SK-N-SH (cell line): ENCODE data around the gene WASF3. TPM values are rescaled to one million over a fixed set of nuclear protein-coding genes. Genes with fewer than 3 reads are reported as not detected.

Experiments
- CTCF ChIA-PET: fragments of 300-600, 350-600 bp; formaldehyde crosslinking; extraction: SDS; loops from one replicate; lab custom pipeline; 2021; lab: Yijun Ruan, JAX
- POLR2A ChIA-PET: fragments of 350-600 bp; sonication (Branson Sonifier 250); formaldehyde crosslinking; extraction: SDS; loops from one replicate; lab custom pipeline; 2020; ENCODE audit warnings: antibody characterized with exemption, inconsistent platforms; lab: Yijun Ruan, JAX
- DNase-seq: peaks from one replicate; pipeline ENCODE4 v3.0.0; 2012
- H2AFZ ChIP-seq: fragments of 200-600 bp; sonication (generic); 2 replicates; pipeline ENCODE4 v1.8.1; 2016; ENCODE audit warnings: antibody characterized with exemption, mild to moderate bottlenecking, low read depth
- H3F3A ChIP-seq: fragments of 200-600 bp; sonication (generic); replicated peaks from 2 replicates; pipeline ENCODE3; 2016; ENCODE audit warnings: antibody characterized with exemption, mild to moderate bottlenecking; ENCODE audit not compliant: insufficient read depth
- H3K27ac ChIP-seq, 2 experiments: fragments of 200-500 bp in 1 of 2; fragments of 200-600 bp in 1 of 2; sonication (Bioruptor generic) in 1 of 2; sonication (generic), shearing (Covaris generic) in 1 of 2; 2 replicates each; pipeline versions ENCODE4 v1.5.1 to v1.6.1; 2014 to 2016; ENCODE audit warnings: low read depth in 2 of 2, inconsistent platforms in 1 of 2, low read length in 1 of 2, mild to moderate bottlenecking in 1 of 2, mixed read lengths in 1 of 2
- H3K27me3 ChIP-seq: fragments of 200-600 bp; sonication (generic), shearing (Covaris generic); 2 replicates; pipeline ENCODE4 v1.6.1; 2016; ENCODE audit warnings: mixed run types; ENCODE audit not compliant: insufficient read depth
- H3K36me3 ChIP-seq, 2 experiments: fragments of 200-500 bp in 1 of 2; fragments of 200-600 bp in 1 of 2; sonication (Bioruptor generic) in 1 of 2; sonication (generic) in 1 of 2; replicated peaks in 1 of 2; 2 replicates each; pipeline versions ENCODE3 to v1.5.1; 2014 to 2016; ENCODE audit warnings: low read length in 1 of 2, mild to moderate bottlenecking in 1 of 2; ENCODE audit not compliant: insufficient read depth in 2 of 2, control insufficient read depth in 1 of 2
- H3K4me1 ChIP-seq, 2 experiments: fragments of 200-500 bp in 1 of 2; fragments of 200-600 bp in 1 of 2; sonication (Bioruptor generic) in 1 of 2; sonication (generic), shearing (Covaris generic) in 1 of 2; 2 replicates each; pipeline versions ENCODE4 v1.5.1 to v1.6.1; 2014 to 2016; ENCODE audit warnings: low read depth in 1 of 2, low read length in 1 of 2, mixed run types in 1 of 2; ENCODE audit not compliant: insufficient read depth in 2 of 2, control insufficient read depth in 1 of 2
- H3K4me2 ChIP-seq: fragments of 200-600 bp; sonication (generic), shearing (Covaris generic); 2 replicates; pipeline ENCODE4 v1.6.1; 2017; ENCODE audit warnings: mixed run types
- H3K4me3 ChIP-seq, 2 experiments: fragments of 200-500 bp in 1 of 2; fragments of 200-600 bp in 1 of 2; sonication (Bioruptor generic) in 1 of 2; sonication (generic), shearing (Covaris generic) in 1 of 2; 2 replicates each; pipeline versions ENCODE4 v1.5.1 to v1.8.1; 2014 to 2016; ENCODE audit warnings: low read depth in 2 of 2, inconsistent platforms in 1 of 2, low read length in 1 of 2, mild to moderate bottlenecking in 1 of 2, mixed read lengths in 1 of 2, moderate library complexity in 1 of 2
- H3K79me2 ChIP-seq: fragments of 200-600 bp; sonication (generic); 2 replicates; pipeline ENCODE4 v1.8.1; 2017; ENCODE audit warnings: mild to moderate bottlenecking; ENCODE audit not compliant: insufficient read depth
- H3K9ac ChIP-seq: fragments of 200-600 bp; sonication (generic); 2 replicates; pipeline ENCODE4 v1.6.1; 2017; ENCODE audit warnings: mixed run types
- H3K9me2 ChIP-seq: fragments of 200-600 bp; sonication (generic); 2 replicates; pipeline ENCODE4 v1.6.1; 2017; ENCODE audit warnings: mixed run types
- H3K9me3 ChIP-seq: fragments of 200-600 bp; sonication (generic); 2 replicates; pipeline ENCODE4 v1.6.1; 2017; ENCODE audit warnings: mixed run types, mild to moderate bottlenecking, moderate library complexity
- H4K20me1 ChIP-seq: fragments of 200-600 bp; sonication (generic); 2 replicates; pipeline ENCODE4 v1.6.1; 2017; ENCODE audit warnings: mild to moderate bottlenecking, mixed run types; ENCODE audit not compliant: insufficient read depth
- CHD2 ChIP-seq: fragments of 150-350 bp; IDR thresholded peaks from 2 replicates; pipeline ENCODE4 v1.6.1; 2018; ENCODE audit warnings: low read length; ENCODE audit not compliant: partially characterized antibody
- ELF1 ChIP-seq: IDR thresholded peaks from 2 replicates; pipeline ENCODE4 v1.4.0; 2012
- FOXJ3 ChIP-seq: sonication (generic); formaldehyde crosslinking; IDR thresholded peaks from 2 replicates; pipeline ENCODE4 v1.5.1; 2020; ENCODE audit warnings: mild to moderate bottlenecking, missing genetic modification reagents
- GABPA ChIP-seq: IDR thresholded peaks from 2 replicates; pipeline ENCODE4 v1.4.0; 2012; ENCODE audit warnings: low read depth, mild to moderate bottlenecking
- MEF2A ChIP-seq: IDR thresholded peaks from 2 replicates; pipeline ENCODE4 v1.4.0; 2012; ENCODE audit warnings: low read depth, borderline replicate concordance
- MXI1 ChIP-seq: IDR thresholded peaks from 2 replicates; pipeline ENCODE4 v1.6.1; 2012; ENCODE audit warnings: mild to moderate bottlenecking, low read depth, low read length, improper control_type of control experiment
- NFIC ChIP-seq: IDR thresholded peaks from 2 replicates; pipeline ENCODE4 v1.4.0; 2012; ENCODE audit warnings: borderline replicate concordance
- NRF1 ChIP-seq: IDR thresholded peaks from 2 replicates; pipeline ENCODE4 v1.6.1; 2012; ENCODE audit warnings: low read depth, mild to moderate bottlenecking, low read length
- RAD21 ChIP-seq: IDR thresholded peaks from 2 replicates; pipeline ENCODE4 v1.6.1; 2012; ENCODE audit warnings: mild to moderate bottlenecking, low read length
- RFX5 ChIP-seq: IDR thresholded peaks from 2 replicates; pipeline ENCODE4 v1.6.1; 2012; ENCODE audit warnings: mild to moderate bottlenecking, improper control_type of control experiment, low read length
- RXRA ChIP-seq: IDR thresholded peaks from 2 replicates; pipeline ENCODE4 v1.4.0; 2012; ENCODE audit warnings: low read depth, mild to moderate bottlenecking, borderline replicate concordance
- SIN3A ChIP-seq: IDR thresholded peaks from 2 replicates; pipeline ENCODE4 v1.6.1; 2012; ENCODE audit warnings: low read depth, mild to moderate bottlenecking, low read length, moderate library complexity, borderline replicate concordance
- SMC3 ChIP-seq: IDR thresholded peaks from 2 replicates; pipeline ENCODE4 v1.6.1; 2012; ENCODE audit warnings: low read depth, low read length, improper control_type of control experiment
- TAF1 ChIP-seq: IDR thresholded peaks from 2 replicates; pipeline ENCODE4 v1.6.1; 2012; ENCODE audit warnings: low read depth, mild to moderate bottlenecking, low read length, moderate library complexity, borderline replicate concordance
- TCF12 ChIP-seq: IDR thresholded peaks from 2 replicates; pipeline ENCODE4 v1.4.0; 2012
- YY1 ChIP-seq: IDR thresholded peaks from 2 replicates; pipeline ENCODE4 v1.4.0; 2012; ENCODE audit warnings: low read depth, mild to moderate bottlenecking
- WGBS: methylation state at CpG from one replicate; pipeline ENCODE4 v1.1.6; 2017; ENCODE audit warnings: low lambda C conversion rate; 5-methylcytosine and 5-hydroxymethylcytosine counted together
- polyA plus RNA-seq, 3 experiments: library from polyadenylated mRNA; depleted of rRNA; stranded (reverse); fragments of >200 nt; gene quantifications; 2 replicates each; pipeline ENCODE4 v1.2.3, GENCODE V29; 2012
- TF ChIP-seq, protein P1 (sequence below): IDR thresholded peaks from 2 replicates; pipeline ENCODE4 v1.6.1; 2012; ENCODE audit warnings: mild to moderate bottlenecking, low read depth, low read length, moderate library complexity
- TF ChIP-seq, protein P2 (sequence below): fragments of 150-350 bp; IDR thresholded peaks from 2 replicates; pipeline ENCODE4 v1.6.1; 2016; ENCODE audit warnings: mild to moderate bottlenecking, low read depth, low read length
- TF ChIP-seq, protein P3 (sequence below): IDR thresholded peaks from 2 replicates; pipeline ENCODE4 v1.4.0; 2012; ENCODE audit warnings: low read depth, borderline replicate concordance
- TF ChIP-seq, protein P4 (sequence below): IDR thresholded peaks from 2 replicates; pipeline ENCODE4 v1.4.0; 2012; ENCODE audit warnings: low read depth, borderline replicate concordance
- TF ChIP-seq, protein P5 (sequence below): IDR thresholded peaks from 2 replicates; pipeline ENCODE4 v1.4.0; 2012; ENCODE audit warnings: low read depth
- TF ChIP-seq, protein P6 (sequence below): IDR thresholded peaks from 2 replicates; pipeline ENCODE4; 2012
- TF ChIP-seq, protein P7 (sequence below): fragments of 150-350 bp; IDR thresholded peaks from 2 replicates; pipeline ENCODE4 v1.6.1; 2017; ENCODE audit warnings: antibody characterized with exemption, low read length, low read depth, borderline replicate concordance

Gene WASF3
- polyA plus RNA-seq, 1 of the 3 experiments (the other 2 are of a cell fraction) = 10.4 TPM

DNA sequence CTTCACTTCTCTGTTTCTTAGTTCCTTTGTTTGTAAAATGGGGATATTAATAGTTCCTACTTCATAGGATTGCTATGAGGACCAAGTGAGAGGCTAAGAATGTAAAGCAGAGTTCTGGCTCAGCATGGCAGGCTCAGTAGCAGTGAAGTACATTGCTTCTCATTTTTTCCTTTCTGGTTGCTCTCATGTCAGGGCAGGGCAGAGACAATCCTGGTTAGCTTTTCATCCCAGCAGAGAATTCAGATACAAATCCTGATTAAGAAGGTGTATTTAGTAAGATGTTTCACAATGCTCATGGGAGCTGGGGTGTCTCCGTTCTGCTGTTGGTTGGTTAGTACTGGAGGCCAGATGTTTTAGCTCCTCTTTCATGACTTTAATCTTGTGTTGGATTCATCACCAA is 42.9 kb downstream of the WASF3 start (continued):
- TF ChIP-seq NFIC = no peak
- TF ChIP-seq, all 33 proteins: peak for 0

DNA sequence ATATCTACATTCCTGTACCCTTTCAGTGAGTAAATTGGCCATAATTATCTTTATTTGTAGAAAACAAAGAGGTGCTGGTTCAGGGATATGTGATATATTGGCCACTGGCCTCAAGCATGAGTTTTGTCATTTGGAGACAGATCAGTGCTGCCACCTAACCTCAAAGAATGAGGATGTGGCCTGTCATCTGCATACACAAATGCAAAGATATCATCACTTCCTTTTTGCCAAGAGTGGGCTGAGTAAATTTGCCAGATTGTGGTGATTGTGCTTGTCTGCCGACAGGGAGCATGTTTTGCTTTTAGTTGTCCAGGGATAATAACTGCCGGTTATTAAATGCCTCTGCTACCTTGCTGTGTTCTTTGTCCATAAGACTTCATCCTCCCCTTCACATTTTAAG is 44.2 kb downstream of the WASF3 start:
- no peak overlapping the region for H2AFZ ChIP-seq
- H3K9ac ChIP-seq = no peak overlapping the region
- ChIA-PET POLR2A (no interaction called here), CTCF (interaction anchor here (0.7 to 3.8 kb wide), 8 partner anchors 11 to 416 kb away, joined by 3 to 10 read pairs (median 4); no protein-coding TSS in a partner anchor)
- 0 out of 2 replicates have a peak, but pooled peaks cover 2% of the 10 kb centered on the region for H3K9me3 ChIP-seq
- peaks cover 12 to 32% of the 10 kb centered on the region in 2 experiments; a peak in 3 of 4 replicates for H3K4me1 ChIP-seq
- peaks cover 15% of the 10 kb centered on the region for H4K20me1 ChIP-seq
- H3F3A ChIP-seq = peaks cover 9% of the 10 kb centered on the region
- no peaks in the 10 kb centered on the region for H3K36me3 ChIP-seq
- H3K9me2 ChIP-seq = no peaks in the 10 kb centered on the region
- no peak overlapping the region for H3K4me3 ChIP-seq
- H3K79me2 ChIP-seq = peaks cover 85% of the 10 kb centered on the region
- 9% methylated on average over 2 of the region's 2 CpGs for WGBS
- H3K4me2 ChIP-seq = peak overlapping the region; percentile 38; the same call in 1 of the 2 replicates
- peak; percentile 53 for DNase-seq
- H3K27me3 ChIP-seq = no peaks in the 10 kb centered on the region
- H3K27ac ChIP-seq = peak overlapping the region; percentile 10 to 74; a peak in 3 of 4 replicates
- TF ChIP-seq SMC3 (0 out of 2 replicates have a peak, but pooled peaks have one; percentile 18), TCF12 (peak; percentile 85), RFX5 (no peak), GABPA (0 out of 2 replicates have a peak, but pooled peaks have one; percentile 21), MEF2A (no peak), MXI1 (peak; percentile 61; the same call in 1 of the 2 replicates), NRF1 (no peak), RXRA (no peak), YY1 (no peak), FOXJ3 (CRISPR knock-in tag) (no peak), CHD2 (peak; percentile 66), TAF1 (no peak), ELF1 (peak; percentile 50; the same call in 1 of the 2 replicates), SIN3A (no peak), RAD21 (peak; percentile 61)
- TF ChIP-seq, protein P1, sequence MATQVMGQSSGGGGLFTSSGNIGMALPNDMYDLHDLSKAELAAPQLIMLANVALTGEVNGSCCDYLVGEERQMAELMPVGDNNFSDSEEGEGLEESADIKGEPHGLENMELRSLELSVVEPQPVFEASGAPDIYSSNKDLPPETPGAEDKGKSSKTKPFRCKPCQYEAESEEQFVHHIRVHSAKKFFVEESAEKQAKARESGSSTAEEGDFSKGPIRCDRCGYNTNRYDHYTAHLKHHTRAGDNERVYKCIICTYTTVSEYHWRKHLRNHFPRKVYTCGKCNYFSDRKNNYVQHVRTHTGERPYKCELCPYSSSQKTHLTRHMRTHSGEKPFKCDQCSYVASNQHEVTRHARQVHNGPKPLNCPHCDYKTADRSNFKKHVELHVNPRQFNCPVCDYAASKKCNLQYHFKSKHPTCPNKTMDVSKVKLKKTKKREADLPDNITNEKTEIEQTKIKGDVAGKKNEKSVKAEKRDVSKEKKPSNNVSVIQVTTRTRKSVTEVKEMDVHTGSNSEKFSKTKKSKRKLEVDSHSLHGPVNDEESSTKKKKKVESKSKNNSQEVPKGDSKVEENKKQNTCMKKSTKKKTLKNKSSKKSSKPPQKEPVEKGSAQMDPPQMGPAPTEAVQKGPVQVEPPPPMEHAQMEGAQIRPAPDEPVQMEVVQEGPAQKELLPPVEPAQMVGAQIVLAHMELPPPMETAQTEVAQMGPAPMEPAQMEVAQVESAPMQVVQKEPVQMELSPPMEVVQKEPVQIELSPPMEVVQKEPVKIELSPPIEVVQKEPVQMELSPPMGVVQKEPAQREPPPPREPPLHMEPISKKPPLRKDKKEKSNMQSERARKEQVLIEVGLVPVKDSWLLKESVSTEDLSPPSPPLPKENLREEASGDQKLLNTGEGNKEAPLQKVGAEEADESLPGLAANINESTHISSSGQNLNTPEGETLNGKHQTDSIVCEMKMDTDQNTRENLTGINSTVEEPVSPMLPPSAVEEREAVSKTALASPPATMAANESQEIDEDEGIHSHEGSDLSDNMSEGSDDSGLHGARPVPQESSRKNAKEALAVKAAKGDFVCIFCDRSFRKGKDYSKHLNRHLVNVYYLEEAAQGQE = no peak
- TF ChIP-seq, protein P2, sequence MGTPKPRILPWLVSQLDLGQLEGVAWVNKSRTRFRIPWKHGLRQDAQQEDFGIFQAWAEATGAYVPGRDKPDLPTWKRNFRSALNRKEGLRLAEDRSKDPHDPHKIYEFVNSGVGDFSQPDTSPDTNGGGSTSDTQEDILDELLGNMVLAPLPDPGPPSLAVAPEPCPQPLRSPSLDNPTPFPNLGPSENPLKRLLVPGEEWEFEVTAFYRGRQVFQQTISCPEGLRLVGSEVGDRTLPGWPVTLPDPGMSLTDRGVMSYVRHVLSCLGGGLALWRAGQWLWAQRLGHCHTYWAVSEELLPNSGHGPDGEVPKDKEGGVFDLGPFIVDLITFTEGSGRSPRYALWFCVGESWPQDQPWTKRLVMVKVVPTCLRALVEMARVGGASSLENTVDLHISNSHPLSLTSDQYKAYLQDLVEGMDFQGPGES = no peak
- TF ChIP-seq, protein P3, sequence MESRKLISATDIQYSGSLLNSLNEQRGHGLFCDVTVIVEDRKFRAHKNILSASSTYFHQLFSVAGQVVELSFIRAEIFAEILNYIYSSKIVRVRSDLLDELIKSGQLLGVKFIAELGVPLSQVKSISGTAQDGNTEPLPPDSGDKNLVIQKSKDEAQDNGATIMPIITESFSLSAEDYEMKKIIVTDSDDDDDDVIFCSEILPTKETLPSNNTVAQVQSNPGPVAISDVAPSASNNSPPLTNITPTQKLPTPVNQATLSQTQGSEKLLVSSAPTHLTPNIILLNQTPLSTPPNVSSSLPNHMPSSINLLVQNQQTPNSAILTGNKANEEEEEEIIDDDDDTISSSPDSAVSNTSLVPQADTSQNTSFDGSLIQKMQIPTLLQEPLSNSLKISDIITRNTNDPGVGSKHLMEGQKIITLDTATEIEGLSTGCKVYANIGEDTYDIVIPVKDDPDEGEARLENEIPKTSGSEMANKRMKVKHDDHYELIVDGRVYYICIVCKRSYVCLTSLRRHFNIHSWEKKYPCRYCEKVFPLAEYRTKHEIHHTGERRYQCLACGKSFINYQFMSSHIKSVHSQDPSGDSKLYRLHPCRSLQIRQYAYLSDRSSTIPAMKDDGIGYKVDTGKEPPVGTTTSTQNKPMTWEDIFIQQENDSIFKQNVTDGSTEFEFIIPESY = no peak
- TF ChIP-seq, protein P4, sequence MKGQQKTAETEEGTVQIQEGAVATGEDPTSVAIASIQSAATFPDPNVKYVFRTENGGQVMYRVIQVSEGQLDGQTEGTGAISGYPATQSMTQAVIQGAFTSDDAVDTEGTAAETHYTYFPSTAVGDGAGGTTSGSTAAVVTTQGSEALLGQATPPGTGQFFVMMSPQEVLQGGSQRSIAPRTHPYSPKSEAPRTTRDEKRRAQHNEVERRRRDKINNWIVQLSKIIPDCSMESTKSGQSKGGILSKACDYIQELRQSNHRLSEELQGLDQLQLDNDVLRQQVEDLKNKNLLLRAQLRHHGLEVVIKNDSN = no peak
- TF ChIP-seq, protein P5, sequence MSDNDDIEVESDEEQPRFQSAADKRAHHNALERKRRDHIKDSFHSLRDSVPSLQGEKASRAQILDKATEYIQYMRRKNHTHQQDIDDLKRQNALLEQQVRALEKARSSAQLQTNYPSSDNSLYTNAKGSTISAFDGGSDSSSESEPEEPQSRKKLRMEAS = peak; percentile 64; the same call in 1 of the 2 replicates
- TF ChIP-seq, protein P6, sequence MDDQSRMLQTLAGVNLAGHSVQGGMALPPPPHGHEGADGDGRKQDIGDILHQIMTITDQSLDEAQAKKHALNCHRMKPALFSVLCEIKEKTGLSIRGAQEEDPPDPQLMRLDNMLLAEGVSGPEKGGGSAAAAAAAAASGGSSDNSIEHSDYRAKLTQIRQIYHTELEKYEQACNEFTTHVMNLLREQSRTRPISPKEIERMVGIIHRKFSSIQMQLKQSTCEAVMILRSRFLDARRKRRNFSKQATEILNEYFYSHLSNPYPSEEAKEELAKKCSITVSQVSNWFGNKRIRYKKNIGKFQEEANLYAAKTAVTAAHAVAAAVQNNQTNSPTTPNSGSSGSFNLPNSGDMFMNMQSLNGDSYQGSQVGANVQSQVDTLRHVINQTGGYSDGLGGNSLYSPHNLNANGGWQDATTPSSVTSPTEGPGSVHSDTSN = peak; percentile 89
- TF ChIP-seq, protein P7, sequence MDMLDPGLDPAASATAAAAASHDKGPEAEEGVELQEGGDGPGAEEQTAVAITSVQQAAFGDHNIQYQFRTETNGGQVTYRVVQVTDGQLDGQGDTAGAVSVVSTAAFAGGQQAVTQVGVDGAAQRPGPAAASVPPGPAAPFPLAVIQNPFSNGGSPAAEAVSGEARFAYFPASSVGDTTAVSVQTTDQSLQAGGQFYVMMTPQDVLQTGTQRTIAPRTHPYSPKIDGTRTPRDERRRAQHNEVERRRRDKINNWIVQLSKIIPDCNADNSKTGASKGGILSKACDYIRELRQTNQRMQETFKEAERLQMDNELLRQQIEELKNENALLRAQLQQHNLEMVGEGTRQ = no peak
